ENCODE measurements around the gene FGF6.

DNA sequence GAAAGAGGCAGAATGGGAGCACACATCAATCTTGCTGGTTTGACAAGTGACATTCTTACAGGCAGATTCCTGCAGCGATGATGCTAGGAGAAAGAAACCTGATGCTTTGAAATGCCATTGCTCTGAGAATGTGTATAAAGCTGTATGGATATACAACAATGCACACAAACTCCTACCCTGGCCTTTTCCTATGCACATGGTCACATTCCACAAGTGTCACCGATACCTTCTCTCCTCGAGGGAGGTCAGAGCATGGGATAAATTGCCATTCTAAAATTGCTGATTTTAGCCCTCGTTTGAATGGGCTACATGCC lies 11.9 kb downstream of the FGF6 start:
- TF ChIP-seq, protein P1, sequence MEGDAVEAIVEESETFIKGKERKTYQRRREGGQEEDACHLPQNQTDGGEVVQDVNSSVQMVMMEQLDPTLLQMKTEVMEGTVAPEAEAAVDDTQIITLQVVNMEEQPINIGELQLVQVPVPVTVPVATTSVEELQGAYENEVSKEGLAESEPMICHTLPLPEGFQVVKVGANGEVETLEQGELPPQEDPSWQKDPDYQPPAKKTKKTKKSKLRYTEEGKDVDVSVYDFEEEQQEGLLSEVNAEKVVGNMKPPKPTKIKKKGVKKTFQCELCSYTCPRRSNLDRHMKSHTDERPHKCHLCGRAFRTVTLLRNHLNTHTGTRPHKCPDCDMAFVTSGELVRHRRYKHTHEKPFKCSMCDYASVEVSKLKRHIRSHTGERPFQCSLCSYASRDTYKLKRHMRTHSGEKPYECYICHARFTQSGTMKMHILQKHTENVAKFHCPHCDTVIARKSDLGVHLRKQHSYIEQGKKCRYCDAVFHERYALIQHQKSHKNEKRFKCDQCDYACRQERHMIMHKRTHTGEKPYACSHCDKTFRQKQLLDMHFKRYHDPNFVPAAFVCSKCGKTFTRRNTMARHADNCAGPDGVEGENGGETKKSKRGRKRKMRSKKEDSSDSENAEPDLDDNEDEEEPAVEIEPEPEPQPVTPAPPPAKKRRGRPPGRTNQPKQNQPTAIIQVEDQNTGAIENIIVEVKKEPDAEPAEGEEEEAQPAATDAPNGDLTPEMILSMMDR (IDR thresholded peaks at IDR 0.05; ENCODE audit: low read length) = no peak
- TF ChIP-seq EZH2 (optimal IDR thresholded peaks at IDR 0.05; ENCODE audit: low read depth, low read length) (no peak), EZH2phosphoT487 (IDR thresholded peaks at IDR 0.05; ENCODE audit: low read length) (no peak)

Data from MM.1S (cell line).